ENCODE results near the gene TSPAN5.

DNA sequence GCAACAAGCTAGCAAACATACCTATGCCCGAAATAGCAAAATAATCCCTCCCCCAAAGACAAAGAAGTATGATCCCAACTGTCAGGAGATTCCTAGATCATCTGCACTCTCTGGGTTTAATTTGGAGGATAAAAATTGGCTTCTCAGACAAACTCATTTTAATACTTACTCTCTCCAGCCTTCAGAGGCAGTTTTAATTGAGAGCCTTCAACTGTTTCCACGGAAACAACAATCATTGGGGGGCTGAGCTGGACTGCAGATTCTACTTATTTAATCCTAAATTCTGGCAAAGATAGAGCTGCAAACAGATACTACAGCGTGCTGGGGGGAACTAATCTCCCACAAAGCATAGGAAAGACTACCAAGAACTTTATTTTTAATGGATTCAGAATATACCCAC is 168.2 kb downstream of the TSPAN5 start:
- TF ChIP-seq, protein P1, sequence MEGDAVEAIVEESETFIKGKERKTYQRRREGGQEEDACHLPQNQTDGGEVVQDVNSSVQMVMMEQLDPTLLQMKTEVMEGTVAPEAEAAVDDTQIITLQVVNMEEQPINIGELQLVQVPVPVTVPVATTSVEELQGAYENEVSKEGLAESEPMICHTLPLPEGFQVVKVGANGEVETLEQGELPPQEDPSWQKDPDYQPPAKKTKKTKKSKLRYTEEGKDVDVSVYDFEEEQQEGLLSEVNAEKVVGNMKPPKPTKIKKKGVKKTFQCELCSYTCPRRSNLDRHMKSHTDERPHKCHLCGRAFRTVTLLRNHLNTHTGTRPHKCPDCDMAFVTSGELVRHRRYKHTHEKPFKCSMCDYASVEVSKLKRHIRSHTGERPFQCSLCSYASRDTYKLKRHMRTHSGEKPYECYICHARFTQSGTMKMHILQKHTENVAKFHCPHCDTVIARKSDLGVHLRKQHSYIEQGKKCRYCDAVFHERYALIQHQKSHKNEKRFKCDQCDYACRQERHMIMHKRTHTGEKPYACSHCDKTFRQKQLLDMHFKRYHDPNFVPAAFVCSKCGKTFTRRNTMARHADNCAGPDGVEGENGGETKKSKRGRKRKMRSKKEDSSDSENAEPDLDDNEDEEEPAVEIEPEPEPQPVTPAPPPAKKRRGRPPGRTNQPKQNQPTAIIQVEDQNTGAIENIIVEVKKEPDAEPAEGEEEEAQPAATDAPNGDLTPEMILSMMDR (tag by site-specific recombination; IDR thresholded peaks at IDR 0.05), result no peak
- TF ChIP-seq ZNF292 (tag by site-specific recombination; IDR thresholded peaks at IDR 0.05; ENCODE audit: borderline replicate concordance, low read depth) (no peak), ZNF654 (tag by site-specific recombination; IDR thresholded peaks at IDR 0.05; ENCODE audit: low read depth) (no peak)
- TF ChIP-seq, protein P2, sequence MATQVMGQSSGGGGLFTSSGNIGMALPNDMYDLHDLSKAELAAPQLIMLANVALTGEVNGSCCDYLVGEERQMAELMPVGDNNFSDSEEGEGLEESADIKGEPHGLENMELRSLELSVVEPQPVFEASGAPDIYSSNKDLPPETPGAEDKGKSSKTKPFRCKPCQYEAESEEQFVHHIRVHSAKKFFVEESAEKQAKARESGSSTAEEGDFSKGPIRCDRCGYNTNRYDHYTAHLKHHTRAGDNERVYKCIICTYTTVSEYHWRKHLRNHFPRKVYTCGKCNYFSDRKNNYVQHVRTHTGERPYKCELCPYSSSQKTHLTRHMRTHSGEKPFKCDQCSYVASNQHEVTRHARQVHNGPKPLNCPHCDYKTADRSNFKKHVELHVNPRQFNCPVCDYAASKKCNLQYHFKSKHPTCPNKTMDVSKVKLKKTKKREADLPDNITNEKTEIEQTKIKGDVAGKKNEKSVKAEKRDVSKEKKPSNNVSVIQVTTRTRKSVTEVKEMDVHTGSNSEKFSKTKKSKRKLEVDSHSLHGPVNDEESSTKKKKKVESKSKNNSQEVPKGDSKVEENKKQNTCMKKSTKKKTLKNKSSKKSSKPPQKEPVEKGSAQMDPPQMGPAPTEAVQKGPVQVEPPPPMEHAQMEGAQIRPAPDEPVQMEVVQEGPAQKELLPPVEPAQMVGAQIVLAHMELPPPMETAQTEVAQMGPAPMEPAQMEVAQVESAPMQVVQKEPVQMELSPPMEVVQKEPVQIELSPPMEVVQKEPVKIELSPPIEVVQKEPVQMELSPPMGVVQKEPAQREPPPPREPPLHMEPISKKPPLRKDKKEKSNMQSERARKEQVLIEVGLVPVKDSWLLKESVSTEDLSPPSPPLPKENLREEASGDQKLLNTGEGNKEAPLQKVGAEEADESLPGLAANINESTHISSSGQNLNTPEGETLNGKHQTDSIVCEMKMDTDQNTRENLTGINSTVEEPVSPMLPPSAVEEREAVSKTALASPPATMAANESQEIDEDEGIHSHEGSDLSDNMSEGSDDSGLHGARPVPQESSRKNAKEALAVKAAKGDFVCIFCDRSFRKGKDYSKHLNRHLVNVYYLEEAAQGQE (tag by site-specific recombination; IDR thresholded peaks at IDR 0.05), result no peak

Measured in HEK293 (cell line).